A549 (cell line): ENCODE measurements around the gene NAPSA. TPM values are rescaled to one million over a fixed set of nuclear protein-coding genes. Genes with fewer than 3 reads are reported as not detected.

Experiments
- ATAC-seq, 2 experiments: fragments of 200-7000 bp in 1 of 2; fragments of >200 bp in 1 of 2; cut with Nextera tagmentation in 1 of 2; cut with Tn5 transposase in 1 of 2; 3 replicates each; pipeline versions ENCODE4 v1.8.0 to v1.9.1; 2018 to 2020; ENCODE audit warnings: mild to moderate bottlenecking in 1 of 2, moderate library complexity in 1 of 2
- CTCF ChIA-PET: fragments of 300-600 bp; sonication (Branson Sonifier 250); formaldehyde crosslinking; extraction: SDS; loops from one replicate; lab custom pipeline; 2021; ENCODE audit warnings: antibody characterized with exemption, inconsistent platforms; lab: Yijun Ruan, JAX
- POLR2A ChIA-PET: fragments of 350-600 bp; formaldehyde crosslinking; extraction: SDS; loops from one replicate; lab custom pipeline; 2021; ENCODE audit warnings: antibody characterized with exemption, inconsistent platforms; lab: Yijun Ruan, JAX
- DNase-seq, 2 experiments: peaks; one replicate each; pipeline versions ENCODE4 v3.0.0 to v3.0.0-alpha.2; 2011 to 2016; ENCODE audit warnings: low read depth in 1 of 2, low spot score in 1 of 2
- FAIRE-seq: peaks from 2 replicates; lab custom pipeline; 2011; peaks lifted over from hg19 to GRCh38; lab: Jason Lieb, UNC
- H3K27ac ChIP-seq, 2 experiments: fragments of >200 bp; sonication (Bioruptor Twin); formaldehyde crosslinking; 3 replicates each; pipeline ENCODE4 v1.5.1; 2016 to 2017
- H3K4me1 ChIP-seq: fragments of >200 bp; sonication (Bioruptor Twin); formaldehyde crosslinking; 3 replicates; pipeline ENCODE4 v1.6.1; 2016
- H3K4me2 ChIP-seq: fragments of >200 bp; sonication (Bioruptor Twin); formaldehyde crosslinking; 3 replicates; pipeline ENCODE4 v1.6.1; 2016
- H3K4me3 ChIP-seq: fragments of >200 bp; sonication (Bioruptor Twin); formaldehyde crosslinking; 3 replicates; pipeline ENCODE4 v1.5.1; 2016
- H3K9me3 ChIP-seq: fragments of >200 bp; sonication (Bioruptor Twin); formaldehyde crosslinking; 3 replicates; pipeline ENCODE4 v1.6.1; 2016
- BCL3 ChIP-seq: fragments of >200 bp; sonication (Bioruptor Twin); formaldehyde crosslinking; IDR thresholded peaks from 3 replicates; pipeline ENCODE4 v1.6.1; 2016
- CBX2 ChIP-seq: fragments of 200-600 bp; sonication (generic); IDR thresholded peaks from 2 replicates; pipeline ENCODE4 v1.6.1; 2016; ENCODE audit warnings: low read depth, mild to moderate bottlenecking, borderline replicate concordance
- CTCF ChIP-seq: fragments of >200 bp; sonication (Bioruptor Twin); formaldehyde crosslinking; IDR thresholded peaks from 3 replicates; pipeline ENCODE4 v1.5.1; 2016
- JUN ChIP-seq, 2 experiments: fragments of >200 bp; sonication (Bioruptor Twin); formaldehyde crosslinking; IDR thresholded peaks; 2 replicates in 1 of 2; 3 replicates in 1 of 2; pipeline ENCODE4 v1.6.1; 2016 to 2017
- KDM1A ChIP-seq: fragments of 200-600 bp; sonication (generic); IDR thresholded peaks from 2 replicates; pipeline ENCODE4 v1.6.1; 2016; ENCODE audit warnings: low read depth, mild to moderate bottlenecking
- MAX ChIP-seq: IDR thresholded peaks from 2 replicates; pipeline ENCODE4 v1.6.1; 2012
- NFE2L2 ChIP-seq: fragments of 150-350 bp; conservative IDR thresholded peaks from 2 replicates; pipeline ENCODE4 v1.6.1; 2014; ENCODE audit warnings: low read length
- NPAS2 ChIP-seq: fragments of 250-450 bp; sonication (Bioruptor Pico); IDR thresholded peaks from 2 replicates; pipeline ENCODE4 v1.8.0; 2022; ENCODE audit warnings: mild to moderate bottlenecking, moderate library complexity, borderline replicate concordance
- POLR2A ChIP-seq: IDR thresholded peaks from 2 replicates; pipeline ENCODE4 v1.6.1; 2012; ENCODE audit warnings: mild to moderate bottlenecking, low read length
- RAD21 ChIP-seq, 2 experiments: fragments of >200 bp in 1 of 2; sonication (Bioruptor Twin) in 1 of 2; formaldehyde crosslinking in 1 of 2; IDR thresholded peaks in 1 of 2; conservative IDR thresholded peaks in 1 of 2; 2 replicates in 1 of 2; 3 replicates in 1 of 2; pipeline ENCODE4 v1.6.1; 2012 to 2018; ENCODE audit warnings: inconsistent platforms in 1 of 2
- RNF2 ChIP-seq: fragments of 200-600 bp; sonication (generic); IDR thresholded peaks from 2 replicates; pipeline ENCODE4 v1.6.1; 2016; ENCODE audit warnings: low read depth, mild to moderate bottlenecking, antibody characterized with exemption, moderate library complexity, borderline replicate concordance
- SMC3 ChIP-seq: fragments of >200 bp; sonication (Bioruptor Twin); formaldehyde crosslinking; IDR thresholded peaks from 3 replicates; pipeline ENCODE4 v1.6.1; 2018; ENCODE audit warnings: inconsistent platforms
- WGBS: methylation state at CpG from one replicate; pipeline ENCODE4 v1.1.6; 2017; ENCODE audit errors: missing lambda C conversion rate; 5-methylcytosine and 5-hydroxymethylcytosine counted together
- polyA plus RNA-seq, 4 experiments: library from polyadenylated mRNA; depleted of rRNA in 3 of 4; stranded (reverse); fragments of >200 nt; fragmentation: RNase III in 1 of 4; extraction: RNeasy Plus Mini Kit Qiagen cat#74134 plus additional on column Dnase treatment in 1 of 4; gene quantifications; 2 replicates in 3 of 4; 3 replicates in 1 of 4; pipeline ENCODE4 v1.2.3, GENCODE V29; 2011 to 2017

NAPSA gene
- polyA plus RNA-seq, 2 of the 4 experiments (the other 2 are of a cell fraction): 1.3 to 1.5 TPM

GRCh38 chr19:50328873-50329145, 36.6 kb downstream of the NAPSA start:
- CTCF ChIA-PET: interaction anchor here (0.6 to 3.0 kb wide), 29 partner anchors 10 to 393 kb away, joined by 3 to 76 read pairs (median 4); no protein-coding TSS in a partner anchor
- Histone ChIP-seq H3K4me1 (peaks cover 41% of the 10 kb centered on the region), H3K4me2 (peak overlapping the region; percentile 92), H3K9me3 (no peaks in the 10 kb centered on the region), H3K27ac (peak overlapping the region; percentile 37 to 75; a peak in 5 of 6 replicates), H3K4me3 (peak overlapping the region; percentile 46)
- 0 out of 3 replicates have a peak, but pooled peaks have one; percentile 20 for TF ChIP-seq SMC3
- TF ChIP-seq BCL3: 0 out of 3 replicates have a peak, but pooled peaks have one; percentile 10
- TF ChIP-seq CBX2: no peak
- TF ChIP-seq POLR2A: peak; percentile 48; the same call in 1 of the 2 replicates
- POLR2A ChIA-PET: interaction anchor here (0.5 to 1.9 kb wide), 16 partner anchors 13 to 1073 kb away, joined by 3 to 23 read pairs (median 5); partner anchors contain the start of genes ATF5, JOSD2, NUP62 and POLD1
- WGBS: 4% methylated on average over 18 of the region's 40 CpGs
- ATAC-seq (peak; percentile 31 to 35), DNase-seq (no peak), FAIRE-seq (no peak)

- no peak for FAIRE-seq
- DNase-seq: peak in 1 of 2 experiments; percentile 57
- ChIA-PET POLR2A (interaction anchor here (0.6 to 1.9 kb wide), 10 partner anchors 13 to 1072 kb away, joined by 3 to 23 read pairs (median 6); partner anchors contain the start of genes ATF5, NUP62 and POLD1), CTCF (interaction anchor here (0.6 to 3.0 kb wide), 43 partner anchors 9 to 394 kb away, joined by 3 to 76 read pairs (median 4); no protein-coding TSS in a partner anchor)
- Histone ChIP-seq H3K9me3 (no peaks in the 10 kb centered on the region), H3K27ac (peak overlapping the region; percentile 37 to 75; a peak in 5 of 6 replicates), H3K4me3 (peak overlapping the region; percentile 46), H3K4me2 (peak overlapping the region; percentile 92), H3K4me1 (peaks cover 41% of the 10 kb centered on the region)
- WGBS: 5% methylated on average over 25 of the region's 104 CpGs
- TF ChIP-seq SMC3 (peak; percentile 80), NFE2L2 (no peak), NPAS2 (CRISPR knock-in tag) (no peak), KDM1A (no peak), MAX (peak; percentile 75), CTCF (peak; percentile 81), RNF2 (0 out of 2 replicates have a peak, but pooled peaks have one; percentile 34), RAD21 (conservative IDR thresholded peaks at IDR 0.05 in 1 of 2, IDR thresholded peaks at IDR 0.05 in 1 of 2) (peak in 1 of 2 experiments; percentile 57; a peak in 2 of 5 replicates), JUN (IDR thresholded peaks at IDR 0.05) (peak in 1 of 2 experiments; percentile 31; a peak in 1 of 5 replicates)
- peak in 1 of 2 experiments; percentile 3; a peak in 1 of 6 replicates for ATAC-seq
Observed at GRCh38 chr19:50328224-50328872, 37.1 kb downstream of the NAPSA start.

GRCh38 chr19:50327461-50328223, 37.8 kb downstream of the NAPSA start:
- 30% methylated on average over 17 of the region's 20 CpGs for WGBS
- POLR2A ChIA-PET: interaction anchor here (1.9 kb wide), 1 partner anchor 397 kb away, joined by 8 read pairs; no protein-coding TSS in a partner anchor
- Histone ChIP-seq H3K27ac (no peak overlapping the region), H3K4me1 (peaks cover 35% of the 10 kb centered on the region), H3K4me3 (peak overlapping the region; percentile 46; the same call in 1 of the 3 replicates), H3K4me2 (peak overlapping the region; percentile 92), H3K9me3 (no peaks in the 10 kb centered on the region)
- no peak for TF ChIP-seq MAX
- CTCF ChIA-PET: interaction anchor here (0.7 to 3.0 kb wide), 37 partner anchors 9 to 394 kb away, joined by 3 to 76 read pairs (median 4); no protein-coding TSS in a partner anchor
- no peak for DNase-seq
- ATAC-seq: no peak
- FAIRE-seq: no peak
